ENCODE data around the gene UBR1. TPM values are rescaled to one million over a fixed set of nuclear protein-coding genes. Genes with fewer than 3 reads are reported as not detected.

UBR1 gene
- total RNA-seq, 4 donors from 2014 or later = 20.2 to 31.3 (median 22.5) TPM

- ATAC-seq = peak; percentile 98 to 99
- peak; percentile 98 to 99 for DNase-seq
- Histone ChIP-seq H3K4me1 (peaks cover 18 to 23% of the 10 kb centered on the region in 2 donors), H3K27me3 (no peaks in the 10 kb centered on the region), H3K27ac (peak within 1 kb of the TSS; percentile 88 to 94 (median 91)), H3K4me3 (peak within 1 kb of the TSS; percentile 88 to 100 (median 90)), H3K36me3 (no peaks in the 10 kb centered on the region), H3K9me3 (no peaks in the 10 kb centered on the region)
- in situ Hi-C loops (cut with MboI; ENCODE audit: low sequenced_read_pairs in 4 of 4) (loop anchor here in 2 of 4 donors (5.0 to 10.0 kb wide), 2 partner anchors 216 to 218 kb away; no protein-coding TSS in a partner anchor), intact Hi-C loops (cut with DNase I; ENCODE audit: low total_unique reads) (loop anchor here (2.0 to 10.0 kb wide), 3 partner anchors 184 to 346 kb away; partner anchors contain the start of genes CCNDBP1, CDAN1 and STARD9)
- peak in 2 of 5 experiments; percentile 14 to 39 for TF ChIP-seq CTCF (IDR thresholded peaks at IDR 0.05 in 4 of 5, conservative IDR thresholded peaks at IDR 0.05 in 1 of 5)
- TF ChIP-seq POLR2A (IDR thresholded peaks at IDR 0.05) = peak; percentile 98 to 99
Measured at GRCh38 chr15:42920519-42921341, 185.1 kb downstream of the UBR1 start, which contains the start of gene TTBK2. TSS of gene TTBK2 (minus strand) at chr15:42920778. CDS start at chr15:42878617, 42,161 bp downstream.

GRCh38 chr15:42919799-42920518 lies 185.9 kb downstream of the UBR1 start:
- H3K9me3 ChIP-seq = no peaks in the 10 kb centered on the region
- H3K27me3 ChIP-seq = no peaks in the 10 kb centered on the region
- TF ChIP-seq CTCF (IDR thresholded peaks at IDR 0.05 in 4 of 5, conservative IDR thresholded peaks at IDR 0.05 in 1 of 5) = no peak
- peak in 1 of 2 donors; percentile 6 for TF ChIP-seq POLR2A (IDR thresholded peaks at IDR 0.05)
- peak overlapping the region; percentile 88 to 100 (median 90) for H3K4me3 ChIP-seq
- peak; percentile 7 to 20 for DNase-seq
- in situ Hi-C loops (cut with MboI; ENCODE audit: low sequenced_read_pairs in 4 of 4) = loop anchor here in 2 of 4 donors (5.0 to 10.0 kb wide), 2 partner anchors 215 to 218 kb away; no protein-coding TSS in a partner anchor
- intact Hi-C loops (cut with DNase I; ENCODE audit: low total_unique reads) = loop anchor here (2.0 to 10.0 kb wide), 3 partner anchors 183 to 345 kb away; partner anchors contain the start of genes CCNDBP1, CDAN1 and STARD9
- ATAC-seq = peak; percentile 11 to 27
- H3K36me3 ChIP-seq = no peaks in the 10 kb centered on the region
- H3K27ac ChIP-seq = peak overlapping the region; percentile 88 to 94 (median 91)
- peaks cover 19 to 28% of the 10 kb centered on the region in 2 donors for H3K4me1 ChIP-seq

- intact Hi-C loops (cut with DNase I; ENCODE audit: low total_unique reads) (no loop called here), in situ Hi-C loops (cut with MboI; ENCODE audit: low sequenced_read_pairs in 4 of 4) (no loop called here)
- Histone ChIP-seq H3K9me3 (no peaks in the 10 kb centered on the region), H3K27ac (peak overlapping the region; percentile 88 to 94 (median 91)), H3K4me1 (peaks cover 21 to 30% of the 10 kb centered on the region in 2 donors), H3K36me3 (no peaks in the 10 kb centered on the region), H3K27me3 (no peaks in the 10 kb centered on the region), H3K4me3 (peak overlapping the region; percentile 88 to 100 (median 90))
- DNase-seq (no peak), ATAC-seq (no peak)
- TF ChIP-seq POLR2A (IDR thresholded peaks at IDR 0.05) = no peak
- no peak for TF ChIP-seq CTCF (IDR thresholded peaks at IDR 0.05 in 4 of 5, conservative IDR thresholded peaks at IDR 0.05 in 1 of 5)
Measured at GRCh38 chr15:42919308-42919707, 186.5 kb downstream of the UBR1 start.

- intact Hi-C loops (cut with DNase I; ENCODE audit: low total_unique reads) (no loop called here), in situ Hi-C loops (cut with MboI; ENCODE audit: low sequenced_read_pairs in 4 of 4) (no loop called here)
- no peaks in the 10 kb centered on the region for H3K27me3 ChIP-seq
- H3K27ac ChIP-seq = no peak overlapping the region
- DNase-seq = no peak
- TF ChIP-seq POLR2A (IDR thresholded peaks at IDR 0.05) (no peak), CTCF (IDR thresholded peaks at IDR 0.05 in 4 of 5, conservative IDR thresholded peaks at IDR 0.05 in 1 of 5) (no peak)
- ATAC-seq = no peak
- H3K36me3 ChIP-seq = no peaks in the 10 kb centered on the region
- peaks cover 21 to 30% of the 10 kb centered on the region in 2 donors for H3K4me1 ChIP-seq
- H3K9me3 ChIP-seq = no peaks in the 10 kb centered on the region
- no peak overlapping the region for H3K4me3 ChIP-seq
Measured at GRCh38 chr15:42918047-42918446, 187.8 kb downstream of the UBR1 start.

All from gastrocnemius medialis (tissue), 4 donors.